Mesenchymal stem cell (in vitro differentiated cells and primary cell): ENCODE data around the gene URAD.
A peak's percentile ranks its signal among the peaks of the same experiment; 100 is the strongest.

ENCODE experiments used
- DNase-seq: peaks from one replicate; pipeline ENCODE4 v3.0.0-alpha.2; 2013
- H2AFZ ChIP-seq: one replicate; pipeline ENCODE4 v1.6.1; 2013; ENCODE audit warnings: low read depth, mild to moderate bottlenecking, control low read depth, inconsistent platforms, low read length, moderate library complexity
- H2AK5ac ChIP-seq: 2 replicates; pipeline ENCODE4 v1.6.1; 2013; ENCODE audit warnings: low read length, moderate library complexity, mild to moderate bottlenecking, inconsistent platforms; ENCODE audit not compliant: severe bottlenecking
- H2BK120ac ChIP-seq: one replicate; pipeline ENCODE4 v1.6.1; 2013; ENCODE audit warnings: low read depth, mild to moderate bottlenecking, inconsistent platforms, low read length, moderate library complexity
- H2BK12ac ChIP-seq, 2 experiments: one replicate each; pipeline ENCODE4 v1.6.1; 2013; ENCODE audit warnings: inconsistent platforms in 2 of 2, low read length in 2 of 2, mild to moderate bottlenecking in 2 of 2, moderate library complexity in 2 of 2, control low read depth in 1 of 2
- H2BK15ac ChIP-seq: one replicate; pipeline ENCODE4 v1.6.1; 2013; ENCODE audit warnings: mild to moderate bottlenecking, low read depth, inconsistent platforms; ENCODE audit not compliant: poor library complexity, severe bottlenecking
- H2BK5ac ChIP-seq: 2 replicates; pipeline ENCODE4 v1.6.1; 2013; ENCODE audit warnings: low read depth, mild to moderate bottlenecking, low read length, control low read depth, inconsistent platforms; ENCODE audit not compliant: poor library complexity, severe bottlenecking
- H3K14ac ChIP-seq, 2 experiments: one replicate each; pipeline ENCODE4 v1.6.1; 2013; ENCODE audit warnings: inconsistent platforms in 2 of 2, low read length in 2 of 2, control low read depth in 1 of 2, mild to moderate bottlenecking in 1 of 2, moderate library complexity in 1 of 2
- H3K18ac ChIP-seq, 2 experiments: one replicate each; pipeline ENCODE4 v1.6.1; 2013; ENCODE audit warnings: inconsistent platforms in 2 of 2, low read length in 2 of 2, control low read depth in 1 of 2, low read depth in 1 of 2, mild to moderate bottlenecking in 1 of 2
- H3K23ac ChIP-seq, 2 experiments: one replicate each; pipeline ENCODE4 v1.6.1; 2013; ENCODE audit warnings: inconsistent platforms in 2 of 2, low read length in 2 of 2, mild to moderate bottlenecking in 2 of 2, moderate library complexity in 2 of 2, control low read depth in 1 of 2
- H3K27ac ChIP-seq: 2 replicates; pipeline ENCODE4 v1.5.1; 2013; ENCODE audit warnings: mild to moderate bottlenecking, moderate library complexity, low read length, control low read depth, inconsistent platforms; ENCODE audit not compliant: poor library complexity, severe bottlenecking
- H3K27me3 ChIP-seq, 2 experiments: 2 replicates each; pipeline versions ENCODE4 v1.6.1 to v1.7.0; 2013; ENCODE audit warnings: low read length in 2 of 2, mild to moderate bottlenecking in 2 of 2, moderate library complexity in 2 of 2, control low read depth in 1 of 2, inconsistent platforms in 1 of 2; ENCODE audit not compliant: control insufficient read depth in 1 of 2, insufficient read depth in 1 of 2
- H3K36me3 ChIP-seq, 2 experiments: 2 replicates each; pipeline versions ENCODE4 v1.6.1 to v1.7.0; 2013; ENCODE audit warnings: low read length in 2 of 2, control low read depth in 1 of 2, inconsistent platforms in 1 of 2, low read depth in 1 of 2, mild to moderate bottlenecking in 1 of 2; ENCODE audit not compliant: insufficient read depth in 2 of 2, control insufficient read depth in 1 of 2
- H3K4ac ChIP-seq, 2 experiments: one replicate each; pipeline ENCODE4 v1.6.1; 2013; ENCODE audit warnings: inconsistent platforms in 2 of 2, low read length in 2 of 2, mild to moderate bottlenecking in 2 of 2, moderate library complexity in 2 of 2, control low read depth in 1 of 2, low read depth in 1 of 2
- H3K4me1 ChIP-seq: 2 replicates; pipeline ENCODE4 v1.6.1; 2013; ENCODE audit warnings: low read depth, low read length, control low read depth; ENCODE audit not compliant: control insufficient read depth, insufficient read depth
- H3K4me2 ChIP-seq: 2 replicates; pipeline ENCODE4 v1.6.1; 2013; ENCODE audit warnings: low read length, mild to moderate bottlenecking, inconsistent platforms; ENCODE audit not compliant: poor library complexity, severe bottlenecking
- H3K4me3 ChIP-seq, 2 experiments: 2 replicates each; pipeline versions ENCODE4 v1.5.1 to v1.7.0; 2013; ENCODE audit warnings: low read length in 2 of 2, mild to moderate bottlenecking in 2 of 2, control low read depth in 1 of 2, low read depth in 1 of 2; ENCODE audit not compliant: insufficient read depth in 1 of 2
- H3K79me1 ChIP-seq: replicated peaks from 2 replicates; pipeline ENCODE4 v1.6.1; 2013; ENCODE audit warnings: mild to moderate bottlenecking, control low read depth, low read length, inconsistent platforms; ENCODE audit not compliant: poor library complexity, severe bottlenecking
- H3K9ac ChIP-seq: 2 replicates; pipeline ENCODE4 v1.7.0; 2013; ENCODE audit warnings: mild to moderate bottlenecking, low read length, moderate library complexity
- H3K9me3 ChIP-seq: 2 replicates; pipeline ENCODE4 v1.7.0; 2013; ENCODE audit warnings: mild to moderate bottlenecking, low read length; ENCODE audit not compliant: control insufficient read depth
- H4K8ac ChIP-seq: one replicate; pipeline ENCODE4 v1.6.1; 2013; ENCODE audit warnings: inconsistent platforms, mild to moderate bottlenecking, low read length, moderate library complexity
- H4K91ac ChIP-seq: one replicate; pipeline ENCODE4 v1.6.1; 2013; ENCODE audit warnings: mild to moderate bottlenecking, low read length, inconsistent platforms
- WGBS: methylation state at CpG from one replicate; pipeline ENCODE4 v1.1.7; 2013; ENCODE audit warnings: mixed read lengths; 5-methylcytosine and 5-hydroxymethylcytosine counted together

URAD gene

DNA sequence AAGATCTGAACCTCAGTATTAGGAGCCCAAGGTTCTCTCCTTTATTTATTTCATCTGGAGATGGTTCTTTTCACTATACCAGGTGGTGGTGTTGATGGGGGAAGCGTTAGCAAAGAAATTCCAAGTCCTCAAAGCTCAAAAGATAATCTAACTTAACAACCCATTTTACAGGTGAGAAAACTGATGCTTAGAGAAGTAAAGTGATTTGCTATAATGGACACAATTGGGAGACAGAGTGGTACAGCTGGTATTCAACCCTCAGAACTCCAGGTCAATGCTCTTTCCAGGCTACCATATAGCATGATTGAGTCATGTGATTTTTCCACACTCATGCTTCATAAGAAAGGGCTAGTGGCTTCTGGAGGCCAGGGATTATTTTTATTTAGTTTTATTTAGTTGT is 25.0 kb upstream of the URAD start:
- no peak overlapping the region for H4K8ac ChIP-seq
- no peak overlapping the region for H2AK5ac ChIP-seq
- no peak overlapping the region for H2AFZ ChIP-seq
- no peak overlapping the region for H3K27ac ChIP-seq
- no peaks in the 10 kb centered on the region for H3K4me1 ChIP-seq
- peaks cover 3 to 38% of the 10 kb centered on the region in 2 experiments for H3K27me3 ChIP-seq
- no peak overlapping the region for H3K14ac ChIP-seq
- WGBS, result no CpG with 5 or more reads among the region's 1 CpG
- H3K36me3 ChIP-seq, result no peaks in the 10 kb centered on the region
- no peaks in the 10 kb centered on the region for H3K79me1 ChIP-seq
- H2BK5ac ChIP-seq, result no peak overlapping the region
- H3K23ac ChIP-seq, result no peak overlapping the region
- no peak overlapping the region for H3K4me2 ChIP-seq
- H3K9me3 ChIP-seq, result no peaks in the 10 kb centered on the region
- H4K91ac ChIP-seq, result no peak overlapping the region
- H3K9ac ChIP-seq, result no peak overlapping the region
- H2BK15ac ChIP-seq, result no peak overlapping the region
- H3K4me3 ChIP-seq, result no peak overlapping the region
- no peak overlapping the region for H2BK12ac ChIP-seq
- H3K18ac ChIP-seq, result no peak overlapping the region
- H3K4ac ChIP-seq, result no peak overlapping the region
- DNase-seq, result no peak
- no peak overlapping the region for H2BK120ac ChIP-seq

DNA sequence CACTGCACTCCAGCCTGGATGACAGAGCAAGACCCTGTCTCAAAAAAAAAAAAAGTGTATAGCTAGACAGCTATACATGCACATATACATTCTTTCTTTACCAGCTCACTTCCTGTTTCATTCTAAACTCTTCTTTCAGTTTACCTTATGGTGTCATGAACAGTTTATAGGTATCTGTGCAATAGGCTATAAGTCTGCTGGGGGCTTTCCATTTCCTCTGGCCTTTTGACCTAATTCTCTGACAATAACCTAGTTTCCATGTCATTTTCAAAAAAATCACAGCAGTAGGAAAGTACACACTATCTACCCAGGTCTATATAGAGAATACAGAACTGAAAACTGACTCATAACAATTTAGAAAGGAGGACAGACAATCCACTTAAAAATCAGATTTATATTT is 24.4 kb upstream of the URAD start:
- no peak overlapping the region for H4K8ac ChIP-seq
- H2AK5ac ChIP-seq, result no peak overlapping the region
- H3K4me3 ChIP-seq, result no peak overlapping the region
- no peak overlapping the region for H2AFZ ChIP-seq
- no peaks in the 10 kb centered on the region for H3K79me1 ChIP-seq
- H3K4me1 ChIP-seq, result no peaks in the 10 kb centered on the region
- no peak overlapping the region for H3K4me2 ChIP-seq
- H3K9me3 ChIP-seq, result no peaks in the 10 kb centered on the region
- H2BK5ac ChIP-seq, result no peak overlapping the region
- H3K18ac ChIP-seq, result no peak overlapping the region
- no peak overlapping the region for H2BK120ac ChIP-seq
- H3K4ac ChIP-seq, result no peak overlapping the region
- no peak overlapping the region for H3K9ac ChIP-seq
- H4K91ac ChIP-seq, result no peak overlapping the region
- no peak overlapping the region for H2BK15ac ChIP-seq
- H3K27me3 ChIP-seq, result peaks cover 3 to 38% of the 10 kb centered on the region in 2 experiments
- no peak overlapping the region for H3K23ac ChIP-seq
- H3K14ac ChIP-seq, result no peak overlapping the region
- no peaks in the 10 kb centered on the region for H3K36me3 ChIP-seq
- DNase-seq, result no peak
- H2BK12ac ChIP-seq, result no peak overlapping the region
- no peak overlapping the region for H3K27ac ChIP-seq

DNA sequence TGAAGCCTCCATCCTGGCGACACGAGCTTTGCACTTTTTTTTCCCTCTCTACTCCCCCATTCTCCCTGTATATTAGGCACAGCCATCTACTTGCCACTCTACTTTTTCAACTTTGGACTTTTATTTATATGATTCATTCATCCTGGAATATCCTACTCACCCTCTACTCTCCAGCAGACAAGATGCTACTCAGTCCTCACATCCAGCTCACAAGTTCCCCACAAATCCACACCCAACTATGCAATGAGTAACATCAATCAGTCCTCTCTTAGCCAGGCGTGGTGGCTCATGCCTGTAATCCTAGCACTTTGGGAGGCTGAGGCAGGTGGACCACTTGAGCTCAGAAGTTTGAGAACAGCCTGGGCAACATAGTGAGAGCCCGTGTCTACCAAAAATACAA is 23.9 kb upstream of the URAD start:
- Histone ChIP-seq H3K9ac (no peak overlapping the region), H2AK5ac (no peak overlapping the region), H3K4ac (no peak overlapping the region), H3K4me2 (no peak overlapping the region), H3K23ac (no peak overlapping the region), H3K4me1 (no peaks in the 10 kb centered on the region), H3K18ac (no peak overlapping the region), H2BK15ac (no peak overlapping the region), H3K27me3 (peaks cover 3 to 38% of the 10 kb centered on the region in 2 experiments), H2BK5ac (no peak overlapping the region), H3K4me3 (no peak overlapping the region), H3K27ac (no peak overlapping the region), H3K79me1 (no peaks in the 10 kb centered on the region), H4K8ac (no peak overlapping the region), H2BK12ac (no peak overlapping the region), H3K36me3 (no peaks in the 10 kb centered on the region), H2BK120ac (no peak overlapping the region), H2AFZ (no peak overlapping the region), H3K14ac (no peak overlapping the region), H4K91ac (peak overlapping the region; percentile 18), H3K9me3 (no peaks in the 10 kb centered on the region)
- 82% methylated on average over 4 of the region's 4 CpGs for WGBS
- peak; percentile 14 for DNase-seq

DNA sequence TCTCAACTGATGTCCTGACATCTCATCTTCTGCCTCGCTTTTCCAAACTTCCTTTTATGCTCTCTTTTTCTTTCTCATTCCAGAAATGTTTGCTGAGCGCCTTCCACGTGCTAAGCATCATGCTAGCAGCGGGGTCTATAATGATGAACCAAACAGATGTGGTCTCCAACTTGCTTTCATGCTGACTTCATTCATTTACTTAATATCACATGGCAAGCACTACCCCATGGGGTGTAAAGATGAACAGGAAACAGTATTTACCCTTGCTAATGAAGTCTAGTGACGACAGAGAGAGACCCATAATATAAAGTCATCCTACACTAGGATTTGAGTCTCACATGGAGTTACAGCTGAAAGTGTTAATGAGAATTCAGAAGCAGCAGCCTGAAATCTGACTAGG is 21.6 kb upstream of the URAD start:
- Histone ChIP-seq H2BK120ac (no peak overlapping the region), H4K8ac (no peak overlapping the region)

More for the DNA sequence above, 21.6 kb upstream of the URAD start:
- H3K4me1 ChIP-seq, result no peaks in the 10 kb centered on the region
- no peak overlapping the region for H2BK12ac ChIP-seq
- no peak overlapping the region for H2BK5ac ChIP-seq
- H3K79me1 ChIP-seq, result no peaks in the 10 kb centered on the region
- no peak overlapping the region for H3K9ac ChIP-seq
- H3K27ac ChIP-seq, result no peak overlapping the region
- no peak overlapping the region for H3K4me2 ChIP-seq
- DNase-seq, result no peak
- H4K91ac ChIP-seq, result no peak overlapping the region
- no peak overlapping the region for H3K23ac ChIP-seq
- no peak overlapping the region for H3K18ac ChIP-seq
- H2BK15ac ChIP-seq, result no peak overlapping the region
- H3K36me3 ChIP-seq, result no peaks in the 10 kb centered on the region
- 68% methylated on average over 4 of the region's 5 CpGs for WGBS
- H3K4me3 ChIP-seq, result no peak overlapping the region
- no peak overlapping the region for H2AFZ ChIP-seq
- no peak overlapping the region for H2AK5ac ChIP-seq
- no peak overlapping the region for H3K4ac ChIP-seq
- no peak overlapping the region for H3K14ac ChIP-seq
- peaks cover 3 to 37% of the 10 kb centered on the region in 2 experiments for H3K27me3 ChIP-seq
- no peaks in the 10 kb centered on the region for H3K9me3 ChIP-seq
